HPDE6-E6E7 (cell line): ENCODE data around the gene TPSB2.
"Not testable (repeated sequence)": the region's sequence is repeated elsewhere in the genome, so short reads cannot be mapped to it uniquely, and the experiment has no call there.

Experiments
- DNase-seq: peaks from one replicate; pipeline ENCODE4 v3.0.0; 2011; ENCODE audit warnings: missing footprints; ENCODE audit errors: extremely low spot score

TPSB2 gene

GRCh38 chr16:1261131-1261892 lies 31.3 kb upstream of the TPSB2 start:
- DNase-seq, result no peak

DNA sequence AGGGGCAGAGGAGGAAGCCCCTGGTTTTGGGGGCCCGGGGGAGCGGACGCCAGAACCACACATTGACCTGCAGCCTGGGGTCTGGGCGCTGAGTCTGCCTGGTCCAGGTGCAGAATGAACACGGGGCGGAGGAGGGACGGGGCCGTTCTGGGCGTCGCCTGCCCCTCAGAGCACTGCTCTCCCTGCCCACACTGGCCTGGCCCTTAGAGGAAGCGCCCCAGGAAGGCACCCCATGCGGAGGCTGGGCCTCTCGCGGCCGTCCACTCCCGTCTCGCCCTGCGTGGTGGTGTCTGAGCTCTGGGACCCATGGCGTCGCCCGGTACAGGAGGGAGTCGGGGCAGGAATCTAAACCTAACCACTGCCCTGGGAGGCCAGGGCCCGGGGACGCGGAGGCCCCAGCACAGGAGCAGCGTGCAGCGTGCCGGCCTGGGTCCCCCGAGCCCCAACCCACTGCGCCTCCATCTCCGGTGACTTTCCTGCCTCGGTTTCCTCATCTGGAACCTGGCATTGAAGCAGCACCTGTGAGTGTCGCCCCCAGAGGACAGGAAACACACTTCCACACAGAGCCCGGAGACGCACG lies 30.2 kb upstream of the TPSB2 start:
- DNase-seq, result no peak

- DNase-seq, result no peak
These were observed 29.7 kb upstream of the TPSB2 start for GRCh38 chr16:1259760-1260068.

- no peak for DNase-seq
These were observed 29.1 kb upstream of the TPSB2 start for GRCh38 chr16:1258906-1259759.

- no peak for DNase-seq
These were observed 28.2 kb upstream of the TPSB2 start for GRCh38 chr16:1258225-1258600.

- no peak for DNase-seq
These were observed 27.7 kb upstream of the TPSB2 start for GRCh38 chr16:1257561-1258224.

DNA sequence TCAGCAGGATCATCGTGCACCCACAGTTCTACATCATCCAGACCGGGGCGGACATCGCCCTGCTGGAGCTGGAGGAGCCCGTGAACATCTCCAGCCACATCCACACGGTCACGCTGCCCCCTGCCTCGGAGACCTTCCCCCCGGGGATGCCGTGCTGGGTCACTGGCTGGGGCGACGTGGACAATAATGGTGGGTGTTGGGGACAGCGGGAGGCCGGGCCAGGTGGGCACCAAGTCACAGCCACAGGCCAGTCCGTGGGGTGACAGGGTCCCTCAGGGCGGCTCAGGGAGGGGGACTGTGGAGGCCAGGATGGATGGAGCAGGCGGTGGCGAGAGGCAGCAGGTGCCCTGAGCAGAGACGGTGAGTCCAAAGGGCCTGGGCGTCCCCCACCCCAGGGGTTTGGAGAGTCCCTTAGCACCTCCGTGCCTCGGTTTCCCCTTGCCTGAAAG lies 26.9 kb upstream of the TPSB2 start:
- DNase-seq, result no peak

GRCh38 chr16:1256296-1256873 lies 26.4 kb upstream of the TPSB2 start:
- DNase-seq, result not testable (repeated sequence)

DNA sequence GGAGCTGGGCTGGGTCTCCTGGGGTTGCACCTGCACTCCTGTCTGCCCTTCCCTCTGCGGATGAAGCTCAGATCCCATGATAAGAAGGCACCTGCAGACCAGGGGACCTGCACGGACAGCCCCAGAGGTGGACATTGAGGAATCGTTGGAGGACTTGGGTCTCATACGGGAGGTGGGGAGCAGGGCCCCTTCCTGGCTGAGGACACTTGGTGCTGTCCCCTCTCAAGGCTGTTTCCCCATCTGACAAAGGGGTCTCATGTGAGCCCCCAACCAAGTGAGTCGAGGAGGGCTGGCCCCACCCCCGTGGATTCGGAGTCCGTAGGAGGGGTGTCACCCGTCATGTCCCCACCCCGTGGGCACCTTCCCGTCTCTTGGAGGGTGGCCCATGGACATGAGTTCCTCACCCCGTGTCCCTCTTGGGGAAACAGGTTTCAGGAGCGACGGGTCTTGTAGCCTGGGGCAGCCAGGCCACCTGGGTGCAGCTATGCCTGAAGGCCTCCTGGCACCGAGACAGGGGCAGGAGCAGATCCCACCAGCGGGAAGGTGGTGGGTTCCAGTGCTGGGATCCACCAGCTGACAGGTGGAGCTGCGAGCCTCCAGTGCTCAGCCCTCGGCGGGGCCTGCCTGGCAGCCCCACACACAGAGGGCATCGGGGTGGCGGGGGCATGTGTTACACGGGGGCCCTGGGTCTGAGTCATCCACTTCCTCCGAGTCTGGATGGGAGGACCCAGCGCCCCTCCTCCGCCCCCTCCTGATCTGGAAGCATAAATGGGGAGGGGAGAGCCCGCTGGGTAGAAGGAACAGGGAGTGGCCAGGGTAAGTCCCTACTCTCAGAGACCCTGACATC lies 25.5 kb upstream of the TPSB2 start, which contains the start of gene TPSD1:
TPSD1 (plus strand) TSS at position 794 of the 847 bp plus-strand sequence. CDS start 212 bp downstream, outside the sequence.
- not testable (repeated sequence) for DNase-seq

- not testable (repeated sequence) for DNase-seq
These were observed 24.8 kb upstream of the TPSB2 start for GRCh38 chr16:1254821-1255220.

GRCh38 chr16:1253701-1254364 lies 23.8 kb upstream of the TPSB2 start:
- not testable (repeated sequence) for DNase-seq

DNA sequence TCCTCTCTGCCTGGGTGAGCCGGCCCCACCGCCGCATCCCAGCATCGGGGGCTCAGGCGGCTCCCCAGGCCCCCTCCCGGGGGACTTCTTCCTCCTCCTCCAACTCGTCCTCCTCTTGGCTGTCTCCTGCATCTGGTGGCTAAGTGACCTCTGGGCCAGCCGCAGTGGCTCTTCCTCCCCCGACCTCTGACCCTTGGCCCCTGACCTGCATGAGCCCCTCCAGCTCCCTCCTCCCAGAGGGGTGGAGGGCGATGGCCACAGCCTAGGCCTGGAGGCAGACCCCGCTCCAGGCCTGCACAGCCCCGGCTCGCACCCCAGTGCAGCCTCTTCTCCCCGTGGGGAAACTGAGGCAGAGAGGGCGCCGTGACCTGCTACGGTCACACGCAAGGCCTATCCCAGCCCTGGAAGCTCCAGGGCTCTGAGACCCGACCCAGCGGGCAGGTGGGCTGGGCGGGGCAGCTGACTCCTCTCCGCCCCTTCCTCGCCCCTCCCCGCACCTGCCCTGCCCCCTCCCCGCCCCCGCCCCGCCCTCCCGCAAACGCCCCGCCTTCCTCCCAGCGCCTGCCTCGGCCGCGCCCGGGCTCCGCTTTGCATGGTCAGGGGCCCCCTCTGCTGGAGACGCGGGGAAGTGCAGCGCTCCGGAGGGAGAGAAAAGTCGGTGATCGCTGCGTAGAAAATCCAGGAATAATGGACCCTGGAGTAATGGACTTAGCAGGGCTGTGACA lies 19.2 kb upstream of the TPSB2 start:
- DNase-seq, result not testable (repeated sequence)

DNA sequence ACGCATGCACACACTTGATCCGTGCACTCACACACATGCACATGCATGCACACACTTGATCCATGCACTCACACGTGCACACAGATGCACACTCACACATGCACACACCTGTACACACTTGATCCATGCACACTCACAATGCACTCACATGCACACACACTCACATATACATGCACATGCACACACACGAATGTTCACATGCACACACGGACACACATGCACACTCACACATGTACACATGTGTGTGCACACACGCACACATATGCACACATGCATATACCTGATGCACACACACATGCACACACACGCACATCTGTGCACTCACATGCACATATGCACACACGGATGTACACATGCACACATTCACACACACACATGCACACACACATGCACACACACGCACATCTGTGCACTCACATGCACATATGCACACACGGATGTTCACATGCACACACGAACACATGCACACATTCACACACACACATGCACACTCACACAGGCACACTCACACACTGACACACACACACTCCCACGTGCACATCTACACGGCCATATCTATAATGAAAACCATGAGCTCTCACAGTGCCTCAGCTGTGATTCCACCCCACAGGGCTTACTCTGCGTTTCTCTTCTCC lies 18.0 kb upstream of the TPSB2 start:
- not testable (repeated sequence) for DNase-seq

GRCh38 chr16:1245452-1246020 lies 15.6 kb upstream of the TPSB2 start:
- DNase-seq, result no peak

- no peak for DNase-seq
These were observed 14.9 kb upstream of the TPSB2 start for GRCh38 chr16:1244881-1245280.

DNA sequence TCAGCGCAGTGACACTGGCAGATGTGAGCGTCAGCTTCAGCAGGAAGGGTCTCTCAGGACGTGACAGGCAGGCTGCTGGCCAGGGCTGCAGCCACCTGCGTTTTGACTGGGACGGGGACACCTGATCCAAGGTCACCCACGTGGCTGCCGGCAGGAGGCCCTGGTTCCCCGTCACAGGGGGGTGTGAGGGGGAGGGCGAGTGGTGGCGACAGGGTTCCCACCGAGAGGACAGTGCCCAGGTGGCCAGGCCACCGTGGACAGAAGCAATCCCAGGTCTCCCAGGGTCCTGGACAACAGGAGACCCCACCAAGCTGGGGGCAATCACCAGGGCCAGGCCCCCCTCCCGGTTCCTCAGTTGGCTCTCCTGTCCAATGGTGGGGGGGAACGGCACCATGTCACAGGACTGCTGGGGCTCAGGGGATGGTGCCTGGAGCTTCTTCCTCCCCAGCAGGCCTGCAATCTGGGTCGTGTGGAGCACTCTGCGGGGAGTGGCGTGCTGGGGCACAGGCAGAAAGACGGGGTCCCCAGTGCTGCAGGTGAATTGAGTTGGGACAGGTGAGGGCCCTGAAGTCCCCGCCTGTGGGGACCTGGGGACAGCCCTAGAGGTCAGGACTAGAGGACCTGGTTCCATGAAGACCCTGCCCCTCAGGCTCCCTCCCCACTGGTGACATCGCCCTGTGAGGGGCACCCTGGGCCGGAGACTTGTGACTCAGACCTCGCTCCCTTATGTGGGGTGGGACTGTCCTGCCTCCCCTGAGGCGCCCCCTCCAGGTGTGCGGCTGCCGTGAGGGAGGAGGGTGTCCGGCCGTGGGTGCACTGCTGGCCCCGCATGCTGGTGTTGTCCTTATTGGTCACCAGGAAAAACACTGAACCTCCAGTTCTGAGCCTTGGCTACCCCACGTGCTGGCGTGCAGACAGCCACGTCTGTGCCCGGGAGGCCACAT lies 14.2 kb upstream of the TPSB2 start:
- DNase-seq, result not testable (repeated sequence)

DNA sequence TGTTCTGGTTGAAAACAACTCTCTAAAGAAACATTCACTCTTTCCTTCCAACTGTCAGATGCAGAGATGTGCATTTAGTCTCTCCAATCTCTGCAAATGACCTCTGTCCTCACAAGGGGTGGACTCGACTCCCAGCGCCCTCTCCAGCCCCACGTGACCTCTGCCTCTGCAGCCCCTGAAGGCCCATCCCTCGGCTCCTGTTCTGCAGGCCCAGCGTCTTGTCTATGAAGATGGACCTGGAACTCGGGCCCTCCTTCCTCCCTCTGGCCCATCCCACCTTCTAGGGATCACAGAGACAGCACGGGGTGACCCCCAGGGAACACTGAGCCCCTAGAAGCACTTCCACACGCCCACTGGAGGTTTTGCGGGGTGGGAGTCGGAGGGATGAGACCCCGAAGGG lies 13.4 kb upstream of the TPSB2 start:
- DNase-seq, result not testable (repeated sequence)
